ENCODE measurements around the gene OVOL1.

The OVOL1 gene

GRCh38 chr11:65793144-65793581 is 6.3 kb downstream of the OVOL1 start:
- peak; percentile 74 for DNase-seq

GRCh38 chr11:65793625-65794400 is 7.0 kb downstream of the OVOL1 start:
- DNase-seq, result peak; percentile 21

- no peak for DNase-seq
Observed at GRCh38 chr11:65794570-65795510, 8.0 kb downstream of the OVOL1 start.

GRCh38 chr11:65796726-65797601 is 10.1 kb downstream of the OVOL1 start:
- DNase-seq, result no peak

GRCh38 chr11:65797711-65798110 is 10.8 kb downstream of the OVOL1 start:
- no peak for DNase-seq

GRCh38 chr11:65798882-65799281 is 12.0 kb downstream of the OVOL1 start:
- no peak for DNase-seq

- no peak for DNase-seq
Observed at GRCh38 chr11:65801153-65801987, 14.5 kb downstream of the OVOL1 start.

- no peak for DNase-seq
Observed at GRCh38 chr11:65802841-65803240, 16.0 kb downstream of the OVOL1 start.

- no peak for DNase-seq
Observed at GRCh38 chr11:65803797-65804492, 17.1 kb downstream of the OVOL1 start.

GRCh38 chr11:65806979-65807378 is 20.1 kb downstream of the OVOL1 start:
- DNase-seq, result no peak

- DNase-seq, result no peak
Observed at GRCh38 chr11:65808744-65809341, 22.0 kb downstream of the OVOL1 start.

- DNase-seq, result no peak
Observed at GRCh38 chr11:65809496-65809895, 22.6 kb downstream of the OVOL1 start.

- no peak for DNase-seq
Observed at GRCh38 chr11:65810046-65810868, 23.4 kb downstream of the OVOL1 start.

- DNase-seq, result no peak
Observed at GRCh38 chr11:65811764-65812475, 25.1 kb downstream of the OVOL1 start.

- DNase-seq, result no peak
Observed at GRCh38 chr11:65814131-65814985, 27.5 kb downstream of the OVOL1 start.

GRCh38 chr11:65814986-65815565 is 28.2 kb downstream of the OVOL1 start:
- no peak for DNase-seq

- no peak for DNase-seq
Observed at GRCh38 chr11:65816696-65817095, 29.8 kb downstream of the OVOL1 start.
